CD8-positive, alpha-beta memory T cell (primary cell): ENCODE results near the gene RNF166. TPM values are rescaled to one million over a fixed set of nuclear protein-coding genes. Genes with fewer than 3 reads are reported as not detected.
A peak's percentile ranks its signal among the peaks of the same experiment; 100 is the strongest.

Experiments used
- CTCF ChIA-PET: fragments of 350-600 bp; sonication (Branson Sonifier 250); formaldehyde crosslinking; loops from one replicate; lab custom pipeline; 2021; ENCODE audit warnings: antibody characterized with exemption; lab: Charles Lee
- POLR2A ChIA-PET: fragments of 350-600 bp; sonication (Branson Sonifier 250); formaldehyde crosslinking; loops from one replicate; lab custom pipeline; 2021; ENCODE audit warnings: antibody characterized with exemption; lab: Charles Lee
- DNase-seq, 5 donors: peaks; one replicate each; pipeline versions ENCODE4 v3.0.0 to v3.0.0-alpha.2; 2020 to 2022; ENCODE audit warnings: mixed read lengths in 1 of 5
- H3K27ac ChIP-seq: one replicate; pipeline ENCODE4 v1.7.0; 2013; ENCODE audit warnings: low read depth, mild to moderate bottlenecking, low read length, moderate library complexity
- H3K27me3 ChIP-seq: 2 replicates; pipeline ENCODE4 v1.7.0; 2013; ENCODE audit warnings: low read length, mild to moderate bottlenecking; ENCODE audit not compliant: insufficient read depth, poor library complexity, severe bottlenecking
- H3K36me3 ChIP-seq: 2 replicates; pipeline ENCODE4 v1.7.0; 2013; ENCODE audit warnings: mild to moderate bottlenecking, low read length, moderate library complexity; ENCODE audit not compliant: insufficient read depth
- H3K4me1 ChIP-seq: 2 replicates; pipeline ENCODE4 v1.7.0; 2013; ENCODE audit warnings: mild to moderate bottlenecking, low read length, moderate library complexity; ENCODE audit not compliant: insufficient read depth
- H3K4me3 ChIP-seq: 2 replicates; pipeline ENCODE4 v1.7.0; 2013; ENCODE audit warnings: mild to moderate bottlenecking, low read length
- H3K9me3 ChIP-seq: 2 replicates; pipeline ENCODE4 v1.7.0; 2013; ENCODE audit warnings: mild to moderate bottlenecking, low read length
- H3K27ac Mint-ChIP-seq, 8 donors: one replicate each; pipeline ENCODE4 v1.8.0; 2020 to 2021; ENCODE audit warnings: mixed read lengths in 8 of 8, mild to moderate bottlenecking in 6 of 8, inconsistent platforms in 3 of 8, moderate library complexity in 3 of 8
- H3K27me3 Mint-ChIP-seq, 2 donors: one replicate each; pipeline ENCODE4 v1.8.0; 2020 to 2021; ENCODE audit warnings: mixed read lengths in 2 of 2, mild to moderate bottlenecking in 1 of 2, moderate library complexity in 1 of 2
- H3K36me3 Mint-ChIP-seq, 3 donors: one replicate each; pipeline ENCODE4 v1.8.0; 2020 to 2021; ENCODE audit warnings: mixed read lengths in 3 of 3, inconsistent platforms in 1 of 3, mild to moderate bottlenecking in 1 of 3
- H3K4me1 Mint-ChIP-seq, 3 donors: one replicate each; pipeline ENCODE4 v1.8.0; 2020 to 2021; ENCODE audit warnings: mixed read lengths in 3 of 3, inconsistent platforms in 1 of 3, mild to moderate bottlenecking in 1 of 3
- H3K4me3 Mint-ChIP-seq, 7 donors: one replicate each; pipeline ENCODE4 v1.8.0; 2020 to 2021; ENCODE audit warnings: mixed read lengths in 7 of 7, mild to moderate bottlenecking in 6 of 7, moderate library complexity in 4 of 7, inconsistent platforms in 2 of 7
- H3K9me3 Mint-ChIP-seq, 5 donors: one replicate each; pipeline ENCODE4 v1.8.0; 2020 to 2022; ENCODE audit warnings: mixed read lengths in 5 of 5, mild to moderate bottlenecking in 3 of 5, moderate library complexity in 2 of 5, inconsistent platforms in 1 of 5
- polyA plus RNA-seq: library from polyadenylated mRNA; unstranded; fragments of 300-500 nt; fragmentation: Illumina TruSeq; gene quantifications from one replicate; pipeline ENCODE4 v1.2.3, GENCODE V29; 2021
- total RNA-seq, 2 experiments: library from RNA; stranded (reverse); gene quantifications; one replicate each; pipeline ENCODE4 v1.2.3, GENCODE V29; 2021

Gene RNF166
- total and polyA plus RNA-seq, 3 experiments from 2014 or later, result 51.7 to 122 (median 56.2) TPM

DNA sequence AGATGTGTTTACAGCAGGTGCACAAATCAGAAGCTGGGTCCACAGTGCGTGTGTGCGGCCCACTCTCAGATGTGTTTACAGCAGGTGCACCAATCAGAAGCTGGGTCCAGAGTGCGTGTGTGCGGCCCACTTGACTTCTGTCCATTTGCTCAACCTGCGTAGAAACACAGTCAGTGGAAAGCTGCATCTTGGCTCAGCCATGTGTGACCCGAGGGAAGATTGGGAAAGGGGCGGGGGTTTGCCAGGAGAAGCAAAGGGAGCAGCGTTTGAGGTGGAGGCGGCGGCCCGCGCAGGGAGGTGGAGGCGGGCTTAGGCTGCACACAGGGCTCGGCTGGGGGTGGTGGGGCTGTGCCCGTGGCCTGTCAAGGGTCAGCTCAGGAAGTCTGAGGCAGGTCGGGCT lies 4.3 kb upstream of the RNF166 start:
- Histone ChIP-seq H3K4me1 (peaks cover 12% of the 10 kb centered on the region), H3K4me3 (no peak overlapping the region), H3K9me3 (no peaks in the 10 kb centered on the region), H3K27me3 (no peaks in the 10 kb centered on the region), H3K27ac (no peak overlapping the region), H3K36me3 (peaks cover 10% of the 10 kb centered on the region)
- H3K4me1 Mint-ChIP-seq, result peaks cover 10 to 20% (median 12%) of the 10 kb centered on the region in 3 donors
- H3K27ac Mint-ChIP-seq, result peak overlapping the region in 7 of 8 donors; percentile 24 to 72 (median 66)
- POLR2A ChIA-PET, result no interaction called here
- H3K27me3 Mint-ChIP-seq, result no peaks in the 10 kb centered on the region
- no peak overlapping the region for H3K4me3 Mint-ChIP-seq
- H3K36me3 Mint-ChIP-seq, result peaks cover 0 to 17% (median 0%) of the 10 kb centered on the region in 3 donors
- DNase-seq, result no peak
- CTCF ChIA-PET, result interaction anchor here (1.2 kb wide), 1 partner anchor 27 kb away, joined by 3 read pairs; no protein-coding TSS in a partner anchor
- H3K9me3 Mint-ChIP-seq, result no peaks in the 10 kb centered on the region

DNA sequence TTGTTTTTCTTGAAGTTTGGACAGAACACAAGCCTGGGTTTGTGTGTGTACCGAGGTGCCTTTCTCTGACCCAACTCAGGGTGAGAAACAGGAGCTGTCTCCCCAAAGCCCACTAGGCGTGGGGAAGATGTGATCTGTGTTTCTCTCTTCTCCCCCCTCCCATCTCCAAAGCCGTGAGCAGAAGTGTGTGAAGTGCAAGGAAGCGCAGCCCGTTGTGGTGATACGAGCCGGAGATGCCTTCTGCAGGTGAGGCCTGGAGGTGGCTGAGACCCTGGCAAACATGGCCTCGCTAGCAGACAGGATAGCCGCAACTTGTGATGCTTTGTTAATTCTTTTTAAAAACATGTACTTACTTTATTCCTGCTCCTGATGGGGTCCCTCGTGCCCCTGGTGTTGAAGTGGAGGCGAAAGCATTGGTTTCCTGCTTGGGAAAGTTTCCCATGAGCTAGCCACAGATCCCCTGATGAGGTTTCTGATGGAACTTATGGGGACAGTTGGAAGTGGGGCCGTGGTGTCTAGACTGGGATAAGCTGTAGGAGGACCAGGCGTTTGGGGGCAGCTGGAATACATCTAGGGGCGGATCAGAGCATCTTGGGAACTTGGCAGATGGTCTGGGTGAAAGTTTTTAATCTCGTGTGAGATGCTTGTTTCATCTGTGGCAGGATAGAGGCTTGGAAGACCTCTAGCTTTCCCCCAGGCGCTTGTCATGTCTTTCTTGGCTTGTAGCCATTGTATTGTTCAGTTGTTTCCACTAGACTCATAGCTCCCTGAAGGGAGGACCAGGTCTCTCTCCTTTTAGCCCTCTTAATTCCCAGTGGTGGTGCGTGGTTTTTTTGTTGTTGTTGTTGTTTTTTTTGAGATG lies 988 bp upstream of the RNF166 start:
- DNase-seq, result no peak
- H3K4me1 ChIP-seq, result peaks cover 44% of the 10 kb centered on the region
- no peaks in the 10 kb centered on the region for H3K27me3 ChIP-seq
- CTCF ChIA-PET, result interaction anchor here (0.6 to 1.6 kb wide), 8 partner anchors 9 to 1054 kb away, joined by 4 to 6 read pairs (median 4); no protein-coding TSS in a partner anchor
- H3K4me3 ChIP-seq, result peak overlapping the region; percentile 99
- H3K27ac ChIP-seq, result peak overlapping the region; percentile 93
- H3K36me3 ChIP-seq, result no peaks in the 10 kb centered on the region
- Mint-ChIP-seq H3K9me3 (no peaks in the 10 kb centered on the region), H3K36me3 (peaks cover 0 to 30% (median 0%) of the 10 kb centered on the region in 3 donors), H3K27me3 (peaks cover 0 to 2% of the 10 kb centered on the region in 2 donors), H3K4me1 (peaks cover 38 to 47% (median 41%) of the 10 kb centered on the region in 3 donors), H3K4me3 (peak overlapping the region; percentile 79 to 91 (median 84)), H3K27ac (peak overlapping the region; percentile 80 to 98 (median 92))
- POLR2A ChIA-PET, result interaction anchor here (0.6 to 1.1 kb wide), 3 partner anchors 9 to 103 kb away, joined by 3 read pairs; no protein-coding TSS in a partner anchor
- H3K9me3 ChIP-seq, result no peaks in the 10 kb centered on the region

- no peak for DNase-seq
- H3K4me1 ChIP-seq, result peaks cover 55% of the 10 kb centered on the region
- Mint-ChIP-seq H3K27me3 (peaks cover 0 to 4% of the 10 kb centered on the region in 2 donors), H3K4me1 (peaks cover 39 to 48% (median 46%) of the 10 kb centered on the region in 3 donors), H3K4me3 (peak overlapping the region; percentile 94 to 97 (median 96)), H3K27ac (peak overlapping the region; percentile 94 to 100 (median 99)), H3K36me3 (peaks cover 0 to 41% (median 0%) of the 10 kb centered on the region in 3 donors), H3K9me3 (no peaks in the 10 kb centered on the region)
- peak overlapping the region; percentile 93 for H3K27ac ChIP-seq
- no peaks in the 10 kb centered on the region for H3K9me3 ChIP-seq
- H3K4me3 ChIP-seq, result peak overlapping the region; percentile 99
- no peaks in the 10 kb centered on the region for H3K36me3 ChIP-seq
- CTCF ChIA-PET, result interaction anchor here (0.7 to 4.9 kb wide), 4 partner anchors 21 to 136 kb away, joined by 3 to 26 read pairs (median 4); partner anchors contain the start of gene ZC3H18
- POLR2A ChIA-PET, result interaction anchor here (1.0 to 1.3 kb wide), 3 partner anchors 24 to 69 kb away, joined by 3 to 6 read pairs (median 5); no protein-coding TSS in a partner anchor
- H3K27me3 ChIP-seq, result no peaks in the 10 kb centered on the region
Observed at GRCh38 chr16:88705801-88706228, 393 bp downstream of the RNF166 start.

DNA sequence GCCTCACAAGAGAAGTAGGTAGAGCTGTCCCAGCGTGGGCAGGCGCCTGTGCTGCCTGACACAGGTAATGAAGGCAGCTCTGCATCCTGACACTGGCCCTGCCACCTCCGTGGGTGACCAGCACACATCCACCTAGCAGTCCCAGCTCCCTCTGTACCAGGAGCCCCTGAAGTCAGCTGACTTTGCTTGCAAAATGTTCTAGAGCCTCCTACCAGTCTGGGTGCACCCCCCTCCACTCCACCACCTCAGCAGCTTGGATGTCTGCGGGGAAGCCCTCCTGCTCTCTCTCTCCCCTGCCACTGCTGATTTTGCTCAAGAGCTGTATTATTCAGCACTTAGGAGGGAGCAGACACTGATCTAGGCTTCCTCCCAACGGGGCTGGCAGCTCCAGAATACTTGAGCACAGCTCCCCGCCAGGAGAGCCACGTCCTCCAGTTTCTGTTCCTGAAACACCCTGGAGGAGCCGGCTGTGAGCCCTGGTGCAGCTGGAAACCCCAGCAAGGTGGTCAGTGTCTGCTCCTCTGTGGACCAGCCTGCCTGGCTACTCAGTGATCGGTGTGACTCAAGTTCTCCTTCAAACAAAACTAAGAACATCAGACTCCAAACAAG lies 1.0 kb downstream of the RNF166 start:
- H3K4me3 ChIP-seq, result peak overlapping the region; percentile 97

GRCh38 chr16:88703486-88704309 lies 2.5 kb downstream of the RNF166 start:
- Histone ChIP-seq H3K9me3 (no peaks in the 10 kb centered on the region), H3K4me1 (peaks cover 76% of the 10 kb centered on the region), H3K27me3 (no peaks in the 10 kb centered on the region), H3K36me3 (peaks cover 10% of the 10 kb centered on the region), H3K4me3 (peak overlapping the region; percentile 97), H3K27ac (peak overlapping the region; percentile 93)
- peak overlapping the region; percentile 94 to 97 (median 96) for H3K4me3 Mint-ChIP-seq
- H3K27ac Mint-ChIP-seq, result peak overlapping the region; percentile 94 to 100 (median 99)
- peak; percentile 71 to 90 (median 81) for DNase-seq
- H3K9me3 Mint-ChIP-seq, result no peaks in the 10 kb centered on the region
- POLR2A ChIA-PET, result interaction anchor here (0.8 to 4.2 kb wide), 10 partner anchors 12 to 133 kb away, joined by 3 to 26 read pairs (median 3); partner anchors contain the start of gene ZC3H18
- peaks cover 0 to 4% of the 10 kb centered on the region in 2 donors for H3K27me3 Mint-ChIP-seq
- CTCF ChIA-PET, result interaction anchor here (0.8 to 5.9 kb wide), 8 partner anchors 19 to 84 kb away, joined by 3 to 29 read pairs (median 4); partner anchors contain the start of gene MVD
- H3K36me3 Mint-ChIP-seq, result peaks cover 0 to 58% (median 0%) of the 10 kb centered on the region in 3 donors
- H3K4me1 Mint-ChIP-seq, result peaks cover 49 to 63% (median 57%) of the 10 kb centered on the region in 3 donors

More for the DNA sequence above, 1.0 kb downstream of the RNF166 start:
- Histone ChIP-seq H3K27me3 (no peaks in the 10 kb centered on the region), H3K36me3 (peaks cover 1% of the 10 kb centered on the region), H3K4me1 (peaks cover 62% of the 10 kb centered on the region), H3K27ac (peak overlapping the region; percentile 93), H3K9me3 (no peaks in the 10 kb centered on the region)
- ChIA-PET CTCF (interaction anchor here (0.7 to 4.9 kb wide), 7 partner anchors 20 to 153 kb away, joined by 3 to 26 read pairs (median 3); partner anchors contain the start of gene ZC3H18), POLR2A (interaction anchor here (0.6 to 1.3 kb wide), 5 partner anchors 24 to 76 kb away, joined by 3 to 6 read pairs (median 4); no protein-coding TSS in a partner anchor)
- Mint-ChIP-seq H3K9me3 (no peaks in the 10 kb centered on the region), H3K36me3 (peaks cover 0 to 46% (median 0%) of the 10 kb centered on the region in 3 donors), H3K4me1 (peaks cover 42 to 51% (median 50%) of the 10 kb centered on the region in 3 donors), H3K4me3 (peak overlapping the region; percentile 94 to 97 (median 96)), H3K27me3 (peaks cover 0 to 4% of the 10 kb centered on the region in 2 donors), H3K27ac (peak overlapping the region; percentile 94 to 100 (median 99))
- peak in 3 of 5 donors; percentile 51 to 68 (median 64) for DNase-seq

- Mint-ChIP-seq H3K4me1 (peaks cover 48 to 68% (median 62%) of the 10 kb centered on the region in 3 donors), H3K4me3 (peak overlapping the region; percentile 94 to 97 (median 96)), H3K9me3 (no peaks in the 10 kb centered on the region), H3K27ac (peak overlapping the region; percentile 94 to 100 (median 99)), H3K27me3 (peaks cover 0 to 4% of the 10 kb centered on the region in 2 donors), H3K36me3 (peaks cover 0 to 70% (median 0%) of the 10 kb centered on the region in 3 donors)
- ChIA-PET POLR2A (interaction anchor here (0.7 to 4.2 kb wide), 15 partner anchors 17 to 125 kb away, joined by 3 to 26 read pairs (median 4); partner anchors contain the start of genes CYBA, IL17C and MVD), CTCF (interaction anchor here (0.8 to 5.9 kb wide), 12 partner anchors 10 to 100 kb away, joined by 3 to 29 read pairs (median 4); partner anchors contain the start of genes CDT1 and MVD)
- peak in 1 of 5 donors; percentile 46 for DNase-seq
- peak overlapping the region; percentile 97 for H3K4me3 ChIP-seq
- H3K9me3 ChIP-seq, result no peaks in the 10 kb centered on the region
- peaks cover 87% of the 10 kb centered on the region for H3K4me1 ChIP-seq
- peaks cover 21% of the 10 kb centered on the region for H3K36me3 ChIP-seq
- no peaks in the 10 kb centered on the region for H3K27me3 ChIP-seq
- peak overlapping the region; percentile 93 for H3K27ac ChIP-seq
Observed at GRCh38 chr16:88702371-88703210, 3.6 kb downstream of the RNF166 start.
